Esophagus muscularis mucosa (tissue), 4 donors: ENCODE data around the gene C16orf95. TPM values are rescaled to one million over a fixed set of nuclear protein-coding genes. Genes with fewer than 3 reads are reported as not detected.

Source experiments
- DNase-seq: peaks from one replicate; pipeline ENCODE4 v3.0.0-alpha.2; 2017; ENCODE audit errors: extremely low spot score
- H3K27ac ChIP-seq, 4 donors: fragments of 200-600 bp; sonication (generic); replicated peaks in 1 of 4; 1 replicate in 3 of 4; 2 replicates in 1 of 4; pipeline ENCODE4 v1.5.1; 2016 to 2019; ENCODE audit warnings: mild to moderate bottlenecking in 1 of 4
- H3K27me3 ChIP-seq, 4 donors: fragments of 200-600 bp; sonication (generic); one replicate each; pipeline versions ENCODE4 v1.5.1 to v1.6.0; 2016 to 2019
- H3K36me3 ChIP-seq, 4 donors: fragments of 200-600 bp; sonication (generic); one replicate each; pipeline ENCODE4 v1.5.1; 2016 to 2019
- H3K4me1 ChIP-seq, 4 donors: fragments of 200-600 bp; sonication (generic); one replicate each; pipeline ENCODE4 v1.5.1; 2016 to 2019
- H3K4me3 ChIP-seq, 4 donors: fragments of 200-600 bp; sonication (generic); 1 replicate in 2 of 4; 2 replicates in 2 of 4; pipeline ENCODE4 v1.5.1; 2016 to 2019; ENCODE audit warnings: mild to moderate bottlenecking in 4 of 4, moderate library complexity in 1 of 4
- H3K9me3 ChIP-seq, 4 donors: fragments of 200-600 bp; sonication (generic); 1 replicate in 3 of 4; 2 replicates in 1 of 4; pipeline ENCODE4 v1.5.1; 2016 to 2019
- CTCF ChIP-seq, 3 experiments: fragments of 200-600 bp in 2 of 3; fragments of 450-650 bp in 1 of 3; sonication (generic) in 2 of 3; IDR thresholded peaks; one replicate each; pipeline ENCODE4 v1.5.1; 2017 to 2019; ENCODE audit warnings: antibody characterized with exemption in 3 of 3, mild to moderate bottlenecking in 2 of 3, moderate library complexity in 1 of 3
- EP300 ChIP-seq: sonication (generic); formaldehyde crosslinking; IDR thresholded peaks from one replicate; pipeline ENCODE4 v1.6.1; 2017; ENCODE audit warnings: antibody characterized with exemption
- POLR2A ChIP-seq: fragments of 450-650 bp; IDR thresholded peaks from one replicate; pipeline ENCODE4 v1.6.1; 2017; ENCODE audit warnings: antibody characterized with exemption, moderate library complexity, mild to moderate bottlenecking, low read depth
- POLR2AphosphoS5 ChIP-seq, 2 donors: sonication (generic); formaldehyde crosslinking; IDR thresholded peaks; one replicate each; pipeline ENCODE4 v1.6.1; 2017; ENCODE audit warnings: antibody characterized with exemption in 2 of 2
- WGBS: methylation state at CpG from one replicate; pipeline ENCODE4 v1.1.5; 2018; 5-methylcytosine and 5-hydroxymethylcytosine counted together
- intact Hi-C: fragments of 100-400 bp; cut with DNase I; formaldehyde crosslinking; loops from one replicate; pipeline ENCODE4 v1.15.1; 2023
- total RNA-seq, 4 donors: library from RNA; depleted of rRNA; stranded (reverse); fragments of >200 nt; gene quantifications; one replicate each; pipeline versions ENCODE4 v1.1.0 to v1.2.1, GENCODE V29; 2016

Gene C16orf95
- total RNA-seq, 4 donors from 2014 or later = 0.50 to 3.2 (median 1.8) TPM

GRCh38 chr16:87324411-87325275 lies 7.5 kb upstream of the C16orf95 start:
- H3K9me3 ChIP-seq = no peaks in the 10 kb centered on the region
- H3K4me1 ChIP-seq = peaks cover 29 to 47% (median 37%) of the 10 kb centered on the region in 4 donors
- no peak for DNase-seq
- WGBS = 47% methylated on average over 21 of the region's 28 CpGs
- no peaks in the 10 kb centered on the region for H3K27me3 ChIP-seq
- no peak overlapping the region for H3K4me3 ChIP-seq
- H3K27ac ChIP-seq = peak overlapping the region in 2 of 4 donors; percentile 38 to 57
- peak in 1 of 2 donors; percentile 38 for TF ChIP-seq POLR2AphosphoS5 (IDR thresholded peaks at IDR 0.05)
- TF ChIP-seq CTCF (IDR thresholded peaks at IDR 0.05) = peak; percentile 69 to 81 (median 73)
- no peak for TF ChIP-seq EP300
- no peak for TF ChIP-seq POLR2A
- peaks cover 6 to 47% (median 31%) of the 10 kb centered on the region in 4 donors for H3K36me3 ChIP-seq
- intact Hi-C loops = no loop called here

- peaks cover 26 to 47% (median 37%) of the 10 kb centered on the region in 4 donors for H3K4me1 ChIP-seq
- peaks cover 6 to 39% (median 24%) of the 10 kb centered on the region in 4 donors for H3K36me3 ChIP-seq
- DNase-seq = no peak
- no peak overlapping the region for H3K4me3 ChIP-seq
- intact Hi-C loops = no loop called here
- TF ChIP-seq POLR2A (no peak), CTCF (IDR thresholded peaks at IDR 0.05) (no peak), EP300 (no peak), POLR2AphosphoS5 (IDR thresholded peaks at IDR 0.05) (no peak)
- H3K27ac ChIP-seq = no peak overlapping the region
- H3K27me3 ChIP-seq = no peaks in the 10 kb centered on the region
- no peaks in the 10 kb centered on the region for H3K9me3 ChIP-seq
- 81% methylated on average over 8 of the region's 21 CpGs for WGBS
These were observed 6.7 kb upstream of the C16orf95 start for GRCh38 chr16:87323727-87324410.

GRCh38 chr16:87322833-87323726 lies 5.9 kb upstream of the C16orf95 start:
- Histone ChIP-seq H3K36me3 (peaks cover 3 to 31% (median 16%) of the 10 kb centered on the region in 4 donors), H3K4me1 (peaks cover 32 to 45% (median 43%) of the 10 kb centered on the region in 4 donors), H3K27ac (no peak overlapping the region), H3K9me3 (no peaks in the 10 kb centered on the region), H3K4me3 (no peak overlapping the region), H3K27me3 (no peaks in the 10 kb centered on the region)
- no peak for DNase-seq
- intact Hi-C loops = no loop called here
- TF ChIP-seq CTCF (IDR thresholded peaks at IDR 0.05) = no peak
- TF ChIP-seq EP300 = no peak
- TF ChIP-seq POLR2AphosphoS5 (IDR thresholded peaks at IDR 0.05) = no peak
- no peak for TF ChIP-seq POLR2A
- WGBS = 85% methylated on average over 21 of the region's 35 CpGs

GRCh38 chr16:87322360-87322759 lies 5.2 kb upstream of the C16orf95 start:
- no peak for DNase-seq
- intact Hi-C loops = no loop called here

More at GRCh38 chr16:87322360-87322759, 5.2 kb upstream of the C16orf95 start:
- Histone ChIP-seq H3K4me3 (no peak overlapping the region), H3K4me1 (peaks cover 34 to 43% (median 39%) of the 10 kb centered on the region in 4 donors), H3K36me3 (peaks cover 0 to 26% (median 9%) of the 10 kb centered on the region in 4 donors), H3K27me3 (no peaks in the 10 kb centered on the region), H3K27ac (no peak overlapping the region), H3K9me3 (no peaks in the 10 kb centered on the region)
- no peak for TF ChIP-seq POLR2AphosphoS5 (IDR thresholded peaks at IDR 0.05)
- no peak for TF ChIP-seq POLR2A
- TF ChIP-seq CTCF (IDR thresholded peaks at IDR 0.05) = no peak
- TF ChIP-seq EP300 = no peak
- WGBS = 92% methylated on average over 6 of the region's 9 CpGs
